HFF-Myc (cell line): Measurements from ENCODE around the gene EPHA2.
"Not testable (repeated sequence)": the region's sequence is repeated elsewhere in the genome, so short reads cannot be mapped to it uniquely, and the experiment has no call there.

Source experiments
- DNase-seq: peaks from one replicate; pipeline ENCODE4 v3.0.0-alpha.2; 2011; ENCODE audit warnings: low read depth; ENCODE audit errors: extremely low read depth
- H3K4me3 ChIP-seq: replicated peaks from 2 replicates; pipeline ENCODE4 v1.5.1; 2011; ENCODE audit warnings: low read depth, mild to moderate bottlenecking, control low read depth, low read length
- TF ChIP-seq, protein P1 (sequence below): IDR thresholded peaks from 2 replicates; pipeline ENCODE4 v1.5.1; 2012; ENCODE audit warnings: mild to moderate bottlenecking, low read depth, low read length, control low read depth; ENCODE audit errors: missing control alignments

Gene EPHA2

DNA sequence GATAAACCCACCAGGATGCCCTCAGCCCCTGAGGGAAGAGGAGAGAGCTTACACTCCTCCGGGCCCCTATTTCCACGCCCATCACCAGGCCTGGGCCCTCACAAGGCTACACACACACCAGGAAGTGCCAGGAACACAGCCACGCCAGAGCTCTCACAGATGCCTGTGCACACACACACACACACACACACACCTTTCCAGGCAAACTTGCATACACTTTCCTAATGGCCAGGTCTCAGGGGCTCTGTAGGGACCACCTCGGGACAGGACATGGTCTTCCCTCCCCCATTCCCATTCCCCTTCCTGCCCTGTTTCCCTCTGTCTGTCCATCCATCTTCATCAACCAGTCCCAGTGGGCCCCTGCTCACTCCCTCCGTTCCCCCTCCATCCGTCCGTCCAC is 9.7 kb upstream of the EPHA2 start:
- TF ChIP-seq, protein P1, sequence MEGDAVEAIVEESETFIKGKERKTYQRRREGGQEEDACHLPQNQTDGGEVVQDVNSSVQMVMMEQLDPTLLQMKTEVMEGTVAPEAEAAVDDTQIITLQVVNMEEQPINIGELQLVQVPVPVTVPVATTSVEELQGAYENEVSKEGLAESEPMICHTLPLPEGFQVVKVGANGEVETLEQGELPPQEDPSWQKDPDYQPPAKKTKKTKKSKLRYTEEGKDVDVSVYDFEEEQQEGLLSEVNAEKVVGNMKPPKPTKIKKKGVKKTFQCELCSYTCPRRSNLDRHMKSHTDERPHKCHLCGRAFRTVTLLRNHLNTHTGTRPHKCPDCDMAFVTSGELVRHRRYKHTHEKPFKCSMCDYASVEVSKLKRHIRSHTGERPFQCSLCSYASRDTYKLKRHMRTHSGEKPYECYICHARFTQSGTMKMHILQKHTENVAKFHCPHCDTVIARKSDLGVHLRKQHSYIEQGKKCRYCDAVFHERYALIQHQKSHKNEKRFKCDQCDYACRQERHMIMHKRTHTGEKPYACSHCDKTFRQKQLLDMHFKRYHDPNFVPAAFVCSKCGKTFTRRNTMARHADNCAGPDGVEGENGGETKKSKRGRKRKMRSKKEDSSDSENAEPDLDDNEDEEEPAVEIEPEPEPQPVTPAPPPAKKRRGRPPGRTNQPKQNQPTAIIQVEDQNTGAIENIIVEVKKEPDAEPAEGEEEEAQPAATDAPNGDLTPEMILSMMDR, result no peak
- no peak for DNase-seq

DNA sequence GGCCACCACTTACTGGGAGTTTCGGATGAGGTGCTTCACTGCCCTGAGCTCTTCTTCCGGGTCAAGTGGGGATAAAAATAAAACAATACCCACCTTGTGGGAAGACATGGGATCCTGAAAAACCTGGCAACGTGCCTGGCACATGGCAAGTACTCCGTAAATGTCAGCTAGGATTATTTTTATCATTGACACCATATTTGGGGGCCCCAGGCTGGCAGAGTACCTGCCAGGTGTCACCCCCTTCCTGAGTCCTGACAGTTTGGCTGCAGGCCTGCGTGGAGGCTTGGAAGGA is 9.2 kb upstream of the EPHA2 start:
- TF ChIP-seq, protein P1, result no peak
- no peak for DNase-seq

More for the DNA sequence above, 9.7 kb upstream of the EPHA2 start:
- no peak overlapping the region for H3K4me3 ChIP-seq

DNA sequence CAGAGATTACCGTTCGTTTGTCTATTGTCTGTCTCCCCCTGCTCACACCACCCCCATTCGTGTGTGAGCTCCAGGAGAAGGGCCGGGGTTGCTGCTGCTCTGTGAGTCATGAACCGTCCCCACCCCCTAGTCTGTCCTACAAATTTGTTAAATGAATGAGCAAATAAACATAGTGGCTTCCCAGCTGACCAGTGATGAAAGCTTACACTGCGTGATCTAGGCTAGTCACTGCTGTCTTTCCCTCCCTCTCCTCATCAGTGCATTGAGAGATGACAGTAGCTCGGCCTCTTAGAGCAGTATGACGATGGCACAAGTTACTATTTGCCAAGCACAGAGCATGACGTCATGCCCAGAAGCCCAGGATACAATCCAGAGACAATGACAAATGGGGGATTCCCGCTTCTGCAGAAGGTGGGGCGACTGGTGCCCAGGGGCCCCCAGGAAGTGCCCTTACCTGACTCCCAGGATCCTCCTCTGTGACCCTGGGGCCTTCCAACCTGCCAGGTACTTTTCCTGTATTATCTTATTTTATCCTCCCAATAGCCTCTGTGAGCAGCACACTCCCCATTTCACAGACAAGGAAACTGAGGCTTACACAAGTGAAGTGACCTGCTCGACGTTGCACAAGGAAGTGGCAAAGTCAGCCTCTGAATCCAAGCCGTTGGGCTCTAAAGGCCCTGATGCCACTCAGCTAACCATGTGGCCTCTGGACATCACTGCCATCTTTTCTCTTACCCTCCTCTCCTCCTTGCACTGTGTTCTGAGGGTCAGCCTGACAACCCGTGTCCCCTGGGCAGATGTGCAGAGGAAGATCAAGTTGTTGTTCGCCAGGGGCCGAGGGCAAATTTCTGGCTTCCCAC is 8.6 kb upstream of the EPHA2 start:
- TF ChIP-seq, protein P1, result no peak
- H3K4me3 ChIP-seq, result no peak overlapping the region
- peak; percentile 87 for DNase-seq

More for the DNA sequence above, 9.2 kb upstream of the EPHA2 start:
- no peak overlapping the region for H3K4me3 ChIP-seq

DNA sequence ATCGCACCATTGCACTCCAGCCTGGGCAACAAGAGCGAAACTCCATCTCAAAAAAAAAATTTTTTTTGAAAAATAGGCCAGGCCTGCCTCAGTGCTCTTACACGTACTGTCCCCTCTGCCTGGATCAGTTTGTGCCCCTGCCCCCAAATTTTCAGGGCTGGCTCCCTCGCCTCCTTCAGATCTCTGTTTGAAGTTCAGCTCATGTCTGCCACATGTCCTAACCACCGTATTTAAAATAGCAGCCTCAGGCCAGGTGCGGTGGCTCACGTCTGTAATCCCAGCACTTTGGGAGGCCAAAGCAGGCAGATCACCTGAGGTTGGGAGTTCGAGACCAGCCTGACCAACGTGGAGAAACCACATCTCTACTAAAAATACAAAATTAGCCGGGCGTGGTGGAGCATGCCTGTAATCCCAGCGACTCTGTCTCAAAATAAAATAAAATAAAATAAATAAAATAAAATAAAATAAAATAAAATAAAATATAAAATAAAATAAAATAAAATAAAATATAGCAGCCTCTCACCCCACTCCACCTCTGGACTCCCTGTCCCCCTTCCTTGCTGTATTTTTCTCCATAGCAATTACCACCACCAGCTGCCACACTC is 7.8 kb upstream of the EPHA2 start:
- not testable (repeated sequence) for H3K4me3 ChIP-seq, DNase-seq

DNA sequence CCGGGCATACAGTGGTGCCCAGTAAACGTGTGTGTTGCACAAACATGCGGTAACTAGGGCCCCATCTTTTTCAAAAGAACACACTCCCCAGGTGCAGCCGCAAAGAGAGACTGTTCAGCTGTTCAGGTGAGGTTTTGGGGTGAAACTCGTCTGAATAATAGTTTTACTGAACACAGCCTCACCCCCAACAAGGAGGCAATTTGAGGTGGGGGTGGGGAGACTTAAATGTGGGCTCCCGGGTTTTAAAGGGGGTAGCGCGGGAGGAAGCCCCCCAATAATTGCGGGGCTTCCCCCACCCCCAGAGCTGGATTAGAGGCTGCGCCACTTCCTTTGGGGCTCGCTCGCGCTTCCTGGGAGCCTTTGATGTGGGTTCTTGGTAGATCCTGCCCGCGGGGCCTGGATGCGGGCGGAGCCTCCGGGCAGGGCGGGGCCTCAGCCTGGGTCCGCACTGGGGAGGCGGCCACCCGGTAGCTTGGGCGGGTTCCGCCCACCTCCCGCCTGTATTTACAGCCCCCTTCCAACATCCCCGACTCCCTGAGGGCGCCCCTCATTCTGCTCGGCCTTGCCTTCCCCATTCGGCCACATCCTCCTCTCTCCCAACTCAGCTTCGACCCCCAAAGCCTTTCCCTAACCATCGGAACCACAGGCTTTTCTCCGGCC is 6.4 kb upstream of the EPHA2 start:
- DNase-seq, result no peak
- TF ChIP-seq, protein P1, result no peak
- no peak overlapping the region for H3K4me3 ChIP-seq

DNA sequence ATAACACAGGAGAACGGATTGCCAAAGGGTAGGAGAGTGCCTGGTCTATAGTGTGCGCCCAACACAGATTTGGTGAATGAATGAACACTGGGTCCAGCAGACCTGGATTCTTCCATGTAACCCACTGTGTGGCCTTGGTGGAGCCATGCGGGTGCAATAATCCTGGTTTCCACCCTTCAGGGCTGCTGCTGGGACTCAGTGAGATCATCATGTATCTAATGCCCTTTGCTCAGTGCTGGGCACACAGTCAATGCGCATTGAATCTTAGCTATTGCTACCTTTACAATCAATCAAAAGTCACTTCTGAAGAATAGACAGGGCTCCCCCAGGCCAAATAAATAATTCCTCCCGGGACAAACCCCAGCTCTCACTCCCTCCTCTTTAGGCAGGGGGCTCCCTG is 5.8 kb upstream of the EPHA2 start:
- DNase-seq, result no peak
- H3K4me3 ChIP-seq, result no peak overlapping the region
- TF ChIP-seq, protein P1, result no peak
